Coronary artery (tissue), 2 donors: Measurements from ENCODE around the gene TRIM14.
A peak's percentile ranks its signal among the peaks of the same experiment; 100 is the strongest.

Experiments used
- DNase-seq: peaks from one replicate; pipeline ENCODE4 v3.0.0-alpha.2; 2017; ENCODE audit warnings: low spot score
- H3K27ac ChIP-seq, 2 donors: fragments of 200-600 bp; sonication (generic); one replicate each; pipeline ENCODE4 v1.5.1; 2016 to 2019
- H3K4me3 ChIP-seq: fragments of 200-600 bp; sonication (generic); 2 replicates; pipeline ENCODE4 v1.5.1; 2016; ENCODE audit warnings: mild to moderate bottlenecking, moderate library complexity
- TF ChIP-seq, protein P1 (sequence below): fragments of 200-600 bp; sonication (generic); IDR thresholded peaks from one replicate; pipeline ENCODE4 v1.5.1; 2019; ENCODE audit warnings: antibody characterized with exemption

Gene TRIM14

GRCh38 chr9:98039607-98040017 lies 79.4 kb downstream of the TRIM14 start:
- TF ChIP-seq, protein P1, sequence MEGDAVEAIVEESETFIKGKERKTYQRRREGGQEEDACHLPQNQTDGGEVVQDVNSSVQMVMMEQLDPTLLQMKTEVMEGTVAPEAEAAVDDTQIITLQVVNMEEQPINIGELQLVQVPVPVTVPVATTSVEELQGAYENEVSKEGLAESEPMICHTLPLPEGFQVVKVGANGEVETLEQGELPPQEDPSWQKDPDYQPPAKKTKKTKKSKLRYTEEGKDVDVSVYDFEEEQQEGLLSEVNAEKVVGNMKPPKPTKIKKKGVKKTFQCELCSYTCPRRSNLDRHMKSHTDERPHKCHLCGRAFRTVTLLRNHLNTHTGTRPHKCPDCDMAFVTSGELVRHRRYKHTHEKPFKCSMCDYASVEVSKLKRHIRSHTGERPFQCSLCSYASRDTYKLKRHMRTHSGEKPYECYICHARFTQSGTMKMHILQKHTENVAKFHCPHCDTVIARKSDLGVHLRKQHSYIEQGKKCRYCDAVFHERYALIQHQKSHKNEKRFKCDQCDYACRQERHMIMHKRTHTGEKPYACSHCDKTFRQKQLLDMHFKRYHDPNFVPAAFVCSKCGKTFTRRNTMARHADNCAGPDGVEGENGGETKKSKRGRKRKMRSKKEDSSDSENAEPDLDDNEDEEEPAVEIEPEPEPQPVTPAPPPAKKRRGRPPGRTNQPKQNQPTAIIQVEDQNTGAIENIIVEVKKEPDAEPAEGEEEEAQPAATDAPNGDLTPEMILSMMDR: no peak
- H3K4me3 ChIP-seq: no peak overlapping the region
- no peak overlapping the region for H3K27ac ChIP-seq
- DNase-seq: no peak

DNA sequence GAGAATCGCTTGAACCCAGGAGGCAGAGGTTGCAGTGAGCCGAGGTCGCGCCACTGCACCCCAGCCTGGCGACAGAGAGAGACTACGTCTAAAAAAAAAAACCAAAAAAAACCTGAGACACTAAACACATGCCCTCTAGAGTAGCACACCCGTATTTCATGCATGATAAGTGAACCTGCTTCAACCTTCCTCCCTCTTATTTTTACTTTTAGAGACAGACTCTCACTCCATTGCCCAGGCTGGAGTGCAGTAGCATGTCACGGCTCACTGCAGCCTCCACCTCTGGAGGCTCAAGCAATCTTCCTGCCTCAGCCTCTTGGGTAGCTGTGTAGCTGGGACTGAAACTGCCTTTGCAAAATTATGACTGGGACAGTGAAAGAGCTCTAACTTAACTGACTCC lies 80.1 kb downstream of the TRIM14 start:
- DNase-seq: no peak
- TF ChIP-seq, protein P1: no peak
- H3K4me3 ChIP-seq: no peak overlapping the region
- H3K27ac ChIP-seq: no peak overlapping the region

DNA sequence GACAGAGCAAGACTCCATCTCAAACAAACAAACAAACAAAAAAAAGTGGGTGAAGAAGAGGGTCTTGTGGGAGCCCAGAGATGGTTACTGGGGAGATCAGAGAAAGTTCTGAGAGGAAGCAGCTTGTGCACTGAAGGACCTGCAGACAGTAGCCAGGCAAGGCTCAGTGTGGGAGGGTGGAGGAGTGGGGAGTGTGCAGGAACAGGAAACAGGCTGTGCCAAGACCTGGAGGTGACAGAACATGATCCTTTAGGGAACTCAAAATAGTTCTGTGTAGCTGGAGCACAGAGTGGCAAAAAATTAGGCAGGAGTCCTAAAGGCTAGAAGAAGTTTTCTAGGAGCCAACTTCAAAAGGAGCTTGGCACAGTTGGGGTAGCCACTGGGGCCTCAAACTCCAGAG lies 81.7 kb downstream of the TRIM14 start:
- no peak overlapping the region for H3K4me3 ChIP-seq
- TF ChIP-seq, protein P1: no peak
- H3K27ac ChIP-seq: no peak overlapping the region
- no peak for DNase-seq

- Histone ChIP-seq H3K27ac (peak overlapping the region in 1 of 2 donors; percentile 71), H3K4me3 (peak overlapping the region; percentile 39)
- DNase-seq: peak; percentile 83
- TF ChIP-seq, protein P1: peak; percentile 63
These were observed 84.2 kb downstream of the TRIM14 start for GRCh38 chr9:98034593-98035546.

- Histone ChIP-seq H3K4me3 (no peak overlapping the region), H3K27ac (no peak overlapping the region)
- no peak for DNase-seq
- TF ChIP-seq, protein P1: no peak
These were observed 87.1 kb downstream of the TRIM14 start for GRCh38 chr9:98031935-98032334.

GRCh38 chr9:98031169-98031568 lies 87.9 kb downstream of the TRIM14 start:
- TF ChIP-seq, protein P1: no peak
- DNase-seq: no peak
- Histone ChIP-seq H3K27ac (no peak overlapping the region), H3K4me3 (no peak overlapping the region)

- Histone ChIP-seq H3K27ac (no peak overlapping the region), H3K4me3 (no peak overlapping the region)
- TF ChIP-seq, protein P1: no peak
- no peak for DNase-seq
These were observed 94.3 kb downstream of the TRIM14 start for GRCh38 chr9:98024702-98025101.
